Vagina (tissue), 2 donors: ENCODE measurements around the gene PPP6C.

Experiments
- CTCF ChIP-seq, 3 experiments: fragments of 450-650 bp in 2 of 3; fragments of 200-600 bp in 1 of 3; sonication (generic) in 1 of 3; IDR thresholded peaks; one replicate each; pipeline ENCODE4 v1.5.1; 2017 to 2019; ENCODE audit warnings: antibody characterized with exemption in 3 of 3, mild to moderate bottlenecking in 2 of 3, moderate library complexity in 2 of 3
- POLR2A ChIP-seq, 2 donors: fragments of 450-650 bp; IDR thresholded peaks; one replicate each; pipeline ENCODE4 v1.6.1; 2017; ENCODE audit warnings: antibody characterized with exemption in 2 of 2, mild to moderate bottlenecking in 2 of 2, moderate library complexity in 2 of 2

GRCh38 chr9:125106285-125106893, 83.2 kb downstream of the PPP6C start:
- TF ChIP-seq POLR2A (IDR thresholded peaks at IDR 0.05) (no peak), CTCF (IDR thresholded peaks at IDR 0.05) (no peak)
